OCI-LY7 (cell line): ENCODE measurements around the gene DPYD. TPM values are rescaled to one million over a fixed set of nuclear protein-coding genes. Genes with fewer than 3 reads are reported as not detected.

Experiments used
- BruUV-seq: library from RNA; stranded (reverse); fragments of 400-500 nt; replicated peaks from 2 replicates; lab custom pipeline; 2021; lab: Mats Ljungman, UMichigan
- CTCF ChIA-PET: fragments of 300-600 bp; sonication (Branson Sonifier 250); formaldehyde crosslinking; loops from one replicate; lab custom pipeline; 2022; ENCODE audit warnings: antibody characterized with exemption; ENCODE audit not compliant: unreplicated experiment; lab: Charles Lee
- POLR2A ChIA-PET: fragments of 300-600 bp; sonication (Branson Sonifier 250); formaldehyde crosslinking; loops from one replicate; lab custom pipeline; 2022; ENCODE audit warnings: antibody characterized with exemption; lab: Charles Lee
- DNase-seq: peaks from one replicate; pipeline ENCODE4 v3.0.0-alpha.2; 2015; ENCODE audit warnings: low spot score
- H2AFZ ChIP-seq: fragments of 200-600 bp; sonication (generic), shearing (Covaris generic); 2 replicates; pipeline ENCODE4 v1.6.1; 2014; ENCODE audit warnings: mild to moderate bottlenecking, antibody characterized with exemption, low read length, moderate library complexity
- H3K27ac ChIP-seq: fragments of 200-600 bp; sonication (generic); 2 replicates; pipeline ENCODE4 v1.5.1; 2014; ENCODE audit warnings: mixed run types, low read depth, mild to moderate bottlenecking, moderate library complexity, low read length, inconsistent platforms; ENCODE audit not compliant: poor library complexity, severe bottlenecking
- H3K36me3 ChIP-seq: fragments of 200-600 bp; sonication (generic); 2 replicates; pipeline ENCODE4 v1.6.1; 2014; ENCODE audit warnings: mild to moderate bottlenecking, antibody characterized with exemption, low read length, moderate library complexity, mixed read lengths; ENCODE audit not compliant: insufficient read depth
- H3K4me1 ChIP-seq: fragments of 200-600 bp; sonication (generic); 2 replicates; pipeline ENCODE4 v1.5.1; 2014; ENCODE audit warnings: mild to moderate bottlenecking, low read length; ENCODE audit not compliant: insufficient read depth, poor library complexity, severe bottlenecking
- H3K4me2 ChIP-seq: fragments of 200-600 bp; sonication (generic); 2 replicates; pipeline ENCODE4 v1.6.1; 2014; ENCODE audit warnings: mild to moderate bottlenecking, low read length
- H3K4me3 ChIP-seq: fragments of 200-600 bp; sonication (generic); 2 replicates; pipeline ENCODE4 v1.5.1; 2014; ENCODE audit warnings: mild to moderate bottlenecking, low read depth, low read length; ENCODE audit not compliant: poor library complexity, severe bottlenecking
- H3K79me2 ChIP-seq: fragments of 200-600 bp; sonication (generic); 2 replicates; pipeline ENCODE4 v1.6.1; 2016; ENCODE audit warnings: low read depth, mild to moderate bottlenecking, low read length, moderate library complexity, mixed read lengths; ENCODE audit not compliant: insufficient read depth
- H3K9me2 ChIP-seq: fragments of 200-600 bp; sonication (generic); 2 replicates; pipeline ENCODE4 v1.6.1; 2016; ENCODE audit warnings: mild to moderate bottlenecking, low read length, mixed read lengths; ENCODE audit not compliant: insufficient read depth
- H3K9me3 ChIP-seq: fragments of 200-600 bp; sonication (generic); 2 replicates; pipeline ENCODE4 v1.6.1; 2014; ENCODE audit warnings: mild to moderate bottlenecking, mixed run types, low read length, mixed read lengths
- H4K20me1 ChIP-seq: fragments of 200-600 bp; sonication (generic); 2 replicates; pipeline ENCODE4 v1.6.1; 2014; ENCODE audit warnings: mild to moderate bottlenecking, antibody characterized with exemption, low read length, moderate library complexity, mixed read lengths; ENCODE audit not compliant: insufficient read depth
- CTCF ChIP-seq: fragments of 200-600 bp; sonication (generic); conservative IDR thresholded peaks from 2 replicates; pipeline ENCODE4 v1.5.1; 2014; ENCODE audit warnings: mild to moderate bottlenecking, antibody characterized with exemption, low read length, moderate library complexity, mixed read lengths
- EZH2phosphoT487 ChIP-seq: fragments of 200-600 bp; sonication (generic); IDR thresholded peaks from 2 replicates; pipeline ENCODE4 v1.6.1; 2018; ENCODE audit warnings: low read depth, borderline replicate concordance, mild to moderate bottlenecking, mixed run types, antibody characterized with exemption, low read length, moderate library complexity, mixed read lengths
- intact Hi-C: fragments of 100-400 bp; cut with micrococcal nuclease; formaldehyde crosslinking; loops from one replicate; pipeline ENCODE4 v1.10.0; 2022; ENCODE audit not compliant: unreplicated experiment
- total RNA-seq, 2 experiments: library from RNA; depleted of rRNA in 1 of 2; stranded (reverse); fragments of >200 nt in 1 of 2; shearing (Covaris generic) in 1 of 2; gene quantifications; 2 replicates each; pipeline ENCODE4 v1.2.3, GENCODE V29; 2014 to 2022

The DPYD gene
- total RNA-seq, 2 experiments from 2014 or later: 5.5 to 13.4 TPM

- TF ChIP-seq CTCF (no peak), EZH2phosphoT487 (no peak)
- H3K4me3 ChIP-seq: no peak overlapping the region
- no peaks in the 10 kb centered on the region for H3K36me3 ChIP-seq
- DNase-seq: no peak
- H3K27ac ChIP-seq: no peak overlapping the region
- H3K4me2 ChIP-seq: no peak overlapping the region
- H3K4me1 ChIP-seq: no peaks in the 10 kb centered on the region
- ChIA-PET CTCF (no interaction called here), POLR2A (no interaction called here)
- no peaks in the 10 kb centered on the region for H3K9me2 ChIP-seq
- no peaks in the 10 kb centered on the region for H3K79me2 ChIP-seq
- no peaks in the 10 kb centered on the region for H4K20me1 ChIP-seq
- H3K9me3 ChIP-seq: no peaks in the 10 kb centered on the region
- intact Hi-C loops: no loop called here
- no TSS peak for BruUV-seq
- H2AFZ ChIP-seq: no peak overlapping the region
Observed at GRCh38 chr1:97044159-97044760, 876.6 kb downstream of the DPYD start.

- no peaks in the 10 kb centered on the region for H3K9me3 ChIP-seq
- H3K4me1 ChIP-seq: no peaks in the 10 kb centered on the region
- H3K79me2 ChIP-seq: no peaks in the 10 kb centered on the region
- no peaks in the 10 kb centered on the region for H3K36me3 ChIP-seq
- H3K4me3 ChIP-seq: no peak overlapping the region
- no peaks in the 10 kb centered on the region for H4K20me1 ChIP-seq
- no peak overlapping the region for H3K4me2 ChIP-seq
- CTCF ChIA-PET: no interaction called here
- no peak overlapping the region for H3K27ac ChIP-seq
- intact Hi-C loops: no loop called here
- no peaks in the 10 kb centered on the region for H3K9me2 ChIP-seq
- no peak for TF ChIP-seq CTCF
- no peak overlapping the region for H2AFZ ChIP-seq
- no TSS peak for BruUV-seq
- no peak for DNase-seq
- POLR2A ChIA-PET: no interaction called here
Observed at GRCh38 chr1:97042551-97042950, 878.3 kb downstream of the DPYD start.

- CTCF ChIA-PET: no interaction called here
- Histone ChIP-seq H3K9me2 (no peaks in the 10 kb centered on the region), H3K9me3 (no peaks in the 10 kb centered on the region), H3K27ac (no peak overlapping the region), H3K36me3 (no peaks in the 10 kb centered on the region), H3K4me2 (no peak overlapping the region), H4K20me1 (no peaks in the 10 kb centered on the region), H3K4me1 (no peaks in the 10 kb centered on the region), H3K4me3 (no peak overlapping the region), H3K79me2 (no peaks in the 10 kb centered on the region), H2AFZ (no peak overlapping the region)
- POLR2A ChIA-PET: interaction anchor here (0.8 kb wide), 1 partner anchor 377 kb away, joined by 3 read pairs; no protein-coding TSS in a partner anchor
- DNase-seq: no peak
- TF ChIP-seq EZH2phosphoT487: no peak
- TF ChIP-seq CTCF: no peak
- no TSS peak for BruUV-seq
- intact Hi-C loops: no loop called here
Observed at GRCh38 chr1:97041026-97041425, 879.8 kb downstream of the DPYD start.
